Neural crest cell (in vitro differentiated cells): Measurements from ENCODE around the gene WASF2. TPM values are rescaled to one million over a fixed set of nuclear protein-coding genes. Genes with fewer than 3 reads are reported as not detected.
"Not testable (repeated sequence)": the region's sequence is repeated elsewhere in the genome, so short reads cannot be mapped to it uniquely, and the experiment has no call there.

Experiments used
- DNase-seq: peaks from one replicate; pipeline ENCODE4 v3.0.0; 2021; ENCODE audit warnings: low read depth, mixed read lengths, low spot score
- H3K27ac Mint-ChIP-seq: one replicate; pipeline ENCODE4 v1.8.0; 2021; ENCODE audit warnings: mild to moderate bottlenecking, mixed read lengths; ENCODE audit not compliant: unreplicated experiment
- H3K27me3 Mint-ChIP-seq: 2 replicates; pipeline ENCODE4 v1.8.0; 2021; ENCODE audit warnings: low read depth, mild to moderate bottlenecking, mixed read lengths
- H3K36me3 Mint-ChIP-seq: 2 replicates; pipeline ENCODE4 v1.8.0; 2021; ENCODE audit warnings: low read depth, mild to moderate bottlenecking, mixed read lengths
- H3K4me1 Mint-ChIP-seq: 2 replicates; pipeline ENCODE4 v1.8.0; 2021; ENCODE audit warnings: mixed read lengths
- H3K4me3 Mint-ChIP-seq: one replicate; pipeline ENCODE4 v1.8.0; 2021; ENCODE audit warnings: mild to moderate bottlenecking, mixed read lengths
- H3K9me3 Mint-ChIP-seq: 2 replicates; pipeline ENCODE4 v1.8.0; 2021; ENCODE audit warnings: mixed read lengths
- total RNA-seq: library from RNA; stranded (reverse); gene quantifications from 2 replicates; pipeline ENCODE4 v1.2.1, GENCODE V29; 2021
- TF ChIP-seq, protein P1 (sequence below): fragments of 200-600 bp; sonication (generic); conservative IDR thresholded peaks from 2 replicates; pipeline ENCODE4 v1.5.0; 2021; ENCODE audit warnings: antibody characterized with exemption, mild to moderate bottlenecking

WASF2 gene
- total RNA-seq, 1 donor from 2014 or later = 81.9 TPM

DNA sequence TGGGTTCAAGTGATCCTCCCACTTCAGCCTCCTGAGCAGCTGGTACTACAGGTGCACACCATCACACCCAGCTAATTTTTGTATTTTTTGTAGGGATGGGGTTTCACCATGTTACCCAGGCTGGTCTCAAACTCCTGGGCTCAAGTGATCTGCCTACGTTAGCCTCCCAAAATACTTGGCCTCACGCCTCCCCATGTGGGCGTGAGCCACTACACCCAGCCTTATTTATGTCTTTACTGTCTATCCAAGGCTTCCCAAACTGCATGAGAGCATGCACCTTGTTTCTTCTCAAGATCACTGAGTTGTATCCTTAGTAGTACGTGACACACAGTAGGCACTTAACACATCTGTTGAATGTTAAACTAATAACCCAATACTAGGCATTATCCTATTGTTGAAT is 14.2 kb downstream of the WASF2 start:
- DNase-seq = no peak
- no peaks in the 10 kb centered on the region for H3K27me3 Mint-ChIP-seq
- H3K9me3 Mint-ChIP-seq = no peaks in the 10 kb centered on the region
- no peak overlapping the region for H3K27ac Mint-ChIP-seq
- peaks cover 27% of the 10 kb centered on the region for H3K4me1 Mint-ChIP-seq
- H3K4me3 Mint-ChIP-seq = no peak overlapping the region
- peaks cover 6% of the 10 kb centered on the region for H3K36me3 Mint-ChIP-seq
- TF ChIP-seq, protein P1, sequence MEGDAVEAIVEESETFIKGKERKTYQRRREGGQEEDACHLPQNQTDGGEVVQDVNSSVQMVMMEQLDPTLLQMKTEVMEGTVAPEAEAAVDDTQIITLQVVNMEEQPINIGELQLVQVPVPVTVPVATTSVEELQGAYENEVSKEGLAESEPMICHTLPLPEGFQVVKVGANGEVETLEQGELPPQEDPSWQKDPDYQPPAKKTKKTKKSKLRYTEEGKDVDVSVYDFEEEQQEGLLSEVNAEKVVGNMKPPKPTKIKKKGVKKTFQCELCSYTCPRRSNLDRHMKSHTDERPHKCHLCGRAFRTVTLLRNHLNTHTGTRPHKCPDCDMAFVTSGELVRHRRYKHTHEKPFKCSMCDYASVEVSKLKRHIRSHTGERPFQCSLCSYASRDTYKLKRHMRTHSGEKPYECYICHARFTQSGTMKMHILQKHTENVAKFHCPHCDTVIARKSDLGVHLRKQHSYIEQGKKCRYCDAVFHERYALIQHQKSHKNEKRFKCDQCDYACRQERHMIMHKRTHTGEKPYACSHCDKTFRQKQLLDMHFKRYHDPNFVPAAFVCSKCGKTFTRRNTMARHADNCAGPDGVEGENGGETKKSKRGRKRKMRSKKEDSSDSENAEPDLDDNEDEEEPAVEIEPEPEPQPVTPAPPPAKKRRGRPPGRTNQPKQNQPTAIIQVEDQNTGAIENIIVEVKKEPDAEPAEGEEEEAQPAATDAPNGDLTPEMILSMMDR = no peak

DNA sequence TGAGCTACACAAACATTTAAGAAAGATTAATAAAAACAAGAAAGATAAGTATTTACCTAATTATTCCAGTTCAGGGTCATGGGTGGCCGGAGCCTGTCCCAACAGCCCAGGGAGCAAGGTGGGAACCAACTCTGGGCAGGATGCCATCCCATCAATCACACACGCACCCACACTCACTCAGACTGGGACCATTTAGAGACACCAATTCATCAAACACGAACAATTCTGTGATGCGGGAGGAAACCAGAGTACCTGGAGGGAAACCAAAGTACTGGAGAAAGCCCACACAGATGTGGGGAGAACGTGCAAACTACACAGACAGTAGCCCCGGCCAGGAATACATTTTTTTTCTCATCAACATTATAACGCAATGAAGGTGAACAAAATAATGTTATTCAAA is 16.2 kb downstream of the WASF2 start:
- Mint-ChIP-seq H3K27ac (no peak overlapping the region), H3K9me3 (no peaks in the 10 kb centered on the region), H3K4me3 (no peak overlapping the region), H3K36me3 (peaks cover 9% of the 10 kb centered on the region), H3K27me3 (no peaks in the 10 kb centered on the region), H3K4me1 (peaks cover 40% of the 10 kb centered on the region)
- TF ChIP-seq, protein P1 = no peak
- DNase-seq = no peak

DNA sequence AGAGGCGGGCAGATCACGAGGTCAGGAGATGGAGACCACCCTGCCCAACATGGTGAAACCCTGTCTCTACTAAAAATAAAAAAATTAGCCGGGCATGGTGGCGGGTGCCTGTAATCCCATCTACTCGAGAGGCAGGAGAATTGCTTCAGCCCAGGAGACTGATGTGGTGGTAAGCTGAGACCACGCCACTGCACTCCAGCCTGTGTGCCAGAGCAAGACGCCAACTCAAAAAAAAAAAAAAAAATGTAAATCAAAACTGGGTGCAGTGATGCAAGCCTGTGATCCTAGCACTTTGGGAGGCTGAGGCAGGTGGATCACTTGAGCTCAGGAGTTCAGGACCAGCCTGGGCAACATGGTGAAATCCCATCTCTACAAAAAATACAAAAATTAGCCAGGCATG is 17.9 kb downstream of the WASF2 start:
- not testable (repeated sequence) for H3K4me3 Mint-ChIP-seq, H3K27me3 Mint-ChIP-seq, DNase-seq, H3K36me3 Mint-ChIP-seq, H3K9me3 Mint-ChIP-seq, H3K27ac Mint-ChIP-seq
- H3K4me1 Mint-ChIP-seq = peaks cover 41% of the 10 kb centered on the region

DNA sequence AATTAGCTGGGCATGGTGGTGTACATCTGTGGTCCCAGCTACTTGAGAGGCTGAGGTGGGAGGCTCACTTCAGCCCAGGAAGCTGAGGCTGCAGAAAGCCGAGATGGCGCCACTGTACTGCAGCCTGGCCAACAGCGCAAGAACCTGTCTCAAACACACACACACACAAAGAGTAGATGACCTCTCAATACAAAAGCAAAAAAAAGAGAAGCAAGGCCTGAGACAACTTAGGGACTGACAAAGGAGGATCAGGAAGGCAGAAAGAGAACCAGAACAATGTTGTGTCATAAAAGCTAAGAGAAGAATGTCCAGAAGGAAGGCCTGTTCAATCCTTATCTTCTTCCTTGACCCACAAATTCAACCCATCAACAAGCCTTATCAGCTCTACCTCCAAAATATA is 18.5 kb downstream of the WASF2 start:
- H3K9me3 Mint-ChIP-seq = no peaks in the 10 kb centered on the region

DNA sequence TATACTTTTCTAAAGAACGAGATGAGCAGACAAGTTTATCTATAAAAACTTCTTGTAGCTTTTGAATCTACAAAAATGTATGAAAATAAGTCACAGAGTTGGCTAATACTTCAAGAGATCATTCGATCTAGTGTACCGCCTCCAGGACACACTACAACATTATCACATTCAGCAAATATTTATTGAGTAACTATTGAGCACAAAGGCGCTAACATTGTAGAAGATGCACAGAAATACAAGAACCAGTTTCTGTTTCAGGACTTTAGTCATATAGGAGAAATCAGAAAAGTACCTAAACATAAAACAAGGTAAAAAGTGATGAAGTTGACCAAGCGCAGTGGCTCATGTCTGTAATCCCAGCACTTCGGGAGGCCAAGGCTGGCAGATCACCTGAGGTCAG is 20.6 kb downstream of the WASF2 start:
- Mint-ChIP-seq H3K9me3 (no peaks in the 10 kb centered on the region), H3K27ac (no peak overlapping the region), H3K4me1 (peaks cover 25% of the 10 kb centered on the region), H3K36me3 (peaks cover 12% of the 10 kb centered on the region), H3K27me3 (no peaks in the 10 kb centered on the region), H3K4me3 (no peak overlapping the region)
- no peak for DNase-seq
- TF ChIP-seq, protein P1 = no peak

More for the DNA sequence above, 18.5 kb downstream of the WASF2 start:
- H3K27me3 Mint-ChIP-seq = no peaks in the 10 kb centered on the region
- H3K27ac Mint-ChIP-seq = no peak overlapping the region
- no peak for DNase-seq
- peaks cover 35% of the 10 kb centered on the region for H3K4me1 Mint-ChIP-seq
- no peak overlapping the region for H3K4me3 Mint-ChIP-seq
- TF ChIP-seq, protein P1 = no peak
- H3K36me3 Mint-ChIP-seq = peaks cover 10% of the 10 kb centered on the region

DNA sequence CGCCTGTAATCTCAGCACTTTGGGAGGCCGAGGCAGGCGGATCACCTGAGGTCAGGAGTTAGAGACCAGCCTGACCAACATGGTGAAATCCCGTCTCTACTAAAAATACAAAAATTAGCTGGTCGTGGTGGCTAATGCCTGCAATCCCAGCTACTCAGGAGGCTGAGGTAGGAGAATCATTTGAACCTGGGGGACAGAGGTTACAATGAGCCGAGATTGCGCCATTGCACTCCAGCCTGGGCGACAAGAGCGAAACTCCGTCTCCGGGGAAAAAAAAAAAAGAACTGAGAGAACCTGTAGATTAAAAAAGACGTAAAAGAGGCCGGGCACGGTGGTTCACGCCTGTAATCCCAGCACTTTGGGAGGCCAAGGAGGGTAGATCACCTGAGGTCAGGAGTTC is 21.6 kb downstream of the WASF2 start:
- not testable (repeated sequence) for H3K27ac Mint-ChIP-seq, H3K27me3 Mint-ChIP-seq, H3K9me3 Mint-ChIP-seq, DNase-seq, H3K4me3 Mint-ChIP-seq
- Mint-ChIP-seq H3K36me3 (peaks cover 12% of the 10 kb centered on the region), H3K4me1 (peaks cover 25% of the 10 kb centered on the region)
